ENCODE measurements around the gene CLDN6. TPM values are rescaled to one million over a fixed set of nuclear protein-coding genes. Genes with fewer than 3 reads are reported as not detected.

The CLDN6 gene
- total and polyA plus RNA-seq, 9 of the 15 experiments (the other 6 are each of a cell fraction or from before 2014, with no cell fraction given), result 0.22 to 0.75 (median 0.38) TPM; not detected in 3

GRCh38 chr16:2969545-2970521 lies 48.1 kb downstream of the CLDN6 start (continued):
- no peak for TF ChIP-seq MGA (IDR thresholded peaks at IDR 0.05)
- TF ChIP-seq ATF1 (CRISPR knock-in tag; IDR thresholded peaks at IDR 0.05), result no peak
- TF ChIP-seq ATF1 (tag; IDR thresholded peaks at IDR 0.05), result peak; percentile 38; the same call in 1 of the 2 replicates
- TF ChIP-seq ATF3 (IDR thresholded peaks at IDR 0.05), result no peak
- no peak for TF ChIP-seq ATF3 (CRISPR knock-in tag; conservative IDR thresholded peaks at IDR 0.05)
- TF ChIP-seq SIN3A (IDR thresholded peaks at IDR 0.05; ENCODE audit: borderline replicate concordance in 2 of 2, control insufficient read depth in 1 of 2, low read depth in 2 of 2, low read length in 2 of 2), result peak; percentile 24 to 83; a peak in 1 of 4 replicates
- 0 out of 2 replicates have a peak, but pooled peaks have one; percentile 42 for TF ChIP-seq ZBTB1 (CRISPR knock-in tag; IDR thresholded peaks at IDR 0.05; ENCODE audit: borderline replicate concordance, low read depth)
- no peak for TF ChIP-seq ZNF280A (IDR thresholded peaks at IDR 0.05; ENCODE audit: low read depth, partially characterized antibody)
- no peak for TF ChIP-seq ZNF41 (CRISPR knock-in tag; conservative IDR thresholded peaks at IDR 0.05)
- no peak for TF ChIP-seq GTF2F1 (IDR thresholded peaks at IDR 0.05; ENCODE audit: low read depth, low read length)

Data from K562 (cell line).